Muscle layer of duodenum (tissue), 2 donors: ENCODE data around the gene GAS2L2.

Source experiments
- H3K27ac ChIP-seq: one replicate; pipeline ENCODE4 v1.7.0; 2013; ENCODE audit warnings: mild to moderate bottlenecking, low read length
- H3K27me3 ChIP-seq: one replicate; pipeline ENCODE4 v1.7.0; 2013; ENCODE audit warnings: low read depth, mild to moderate bottlenecking, control low read depth, low read length
- H3K36me3 ChIP-seq, 2 donors: one replicate each; pipeline ENCODE4 v1.7.0; 2013; ENCODE audit warnings: low read length in 2 of 2, control low read depth in 1 of 2, mild to moderate bottlenecking in 1 of 2; ENCODE audit not compliant: insufficient read depth in 2 of 2, control insufficient read depth in 1 of 2
- H3K4me1 ChIP-seq, 2 donors: one replicate each; pipeline ENCODE4 v1.7.0; 2013; ENCODE audit warnings: low read length in 2 of 2, mild to moderate bottlenecking in 2 of 2, control low read depth in 1 of 2, moderate library complexity in 1 of 2; ENCODE audit not compliant: insufficient read depth in 2 of 2, control insufficient read depth in 1 of 2
- H3K4me3 ChIP-seq, 2 donors: one replicate each; pipeline ENCODE4 v1.7.0; 2013; ENCODE audit warnings: low read length in 2 of 2, low read depth in 1 of 2, mild to moderate bottlenecking in 1 of 2
- H3K9me3 ChIP-seq, 2 donors: one replicate each; pipeline ENCODE4 v1.7.0; 2013; ENCODE audit warnings: low read length in 2 of 2, control low read depth in 1 of 2, mild to moderate bottlenecking in 1 of 2; ENCODE audit not compliant: control insufficient read depth in 1 of 2
- donor health status: healthy.

Gene GAS2L2

GRCh38 chr17:35769895-35770486 is 17.0 kb upstream of the GAS2L2 start:
- Histone ChIP-seq H3K27ac (no peak overlapping the region), H3K27me3 (no peaks in the 10 kb centered on the region), H3K36me3 (no peaks in the 10 kb centered on the region), H3K9me3 (no peaks in the 10 kb centered on the region), H3K4me1 (peaks cover 0 to 27% of the 10 kb centered on the region in 2 donors), H3K4me3 (no peak overlapping the region)

DNA sequence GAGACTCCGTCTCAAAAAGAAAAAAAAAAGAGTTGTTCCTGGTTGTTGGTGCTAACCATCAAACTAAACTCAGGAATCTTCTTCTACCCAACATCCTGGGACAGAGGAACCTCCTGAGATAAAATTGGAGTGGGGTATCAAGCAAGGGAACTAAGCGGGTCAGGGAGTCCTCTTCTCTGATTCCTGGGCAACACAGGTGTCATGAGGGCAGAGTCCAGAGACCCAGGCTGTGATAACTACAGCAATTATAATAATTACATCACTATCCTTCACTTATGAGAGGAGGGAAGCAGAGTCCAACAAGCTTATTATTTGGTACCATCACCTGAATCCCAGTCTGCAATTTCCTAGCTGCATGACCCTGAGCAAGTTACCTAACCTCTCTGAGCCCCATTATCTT is 15.8 kb upstream of the GAS2L2 start:
- H3K4me1 ChIP-seq, result peaks cover 0 to 23% of the 10 kb centered on the region in 2 donors

GRCh38 chr17:35766903-35767510 is 14.0 kb upstream of the GAS2L2 start:
- no peaks in the 10 kb centered on the region for H3K36me3 ChIP-seq
- H3K4me3 ChIP-seq, result no peak overlapping the region
- H3K27me3 ChIP-seq, result no peaks in the 10 kb centered on the region
- H3K9me3 ChIP-seq, result no peaks in the 10 kb centered on the region
- H3K27ac ChIP-seq, result peak overlapping the region; percentile 19
- H3K4me1 ChIP-seq, result peaks cover 0 to 15% of the 10 kb centered on the region in 2 donors

More for the DNA sequence above, 15.8 kb upstream of the GAS2L2 start:
- H3K27me3 ChIP-seq, result no peaks in the 10 kb centered on the region
- no peaks in the 10 kb centered on the region for H3K9me3 ChIP-seq
- no peak overlapping the region for H3K27ac ChIP-seq
- H3K4me3 ChIP-seq, result no peak overlapping the region
- H3K36me3 ChIP-seq, result no peaks in the 10 kb centered on the region

- Histone ChIP-seq H3K36me3 (no peaks in the 10 kb centered on the region), H3K27ac (no peak overlapping the region), H3K4me1 (peaks cover 0 to 15% of the 10 kb centered on the region in 2 donors), H3K4me3 (no peak overlapping the region), H3K27me3 (no peaks in the 10 kb centered on the region), H3K9me3 (no peaks in the 10 kb centered on the region)
Observed at GRCh38 chr17:35766489-35766877, 13.4 kb upstream of the GAS2L2 start.

DNA sequence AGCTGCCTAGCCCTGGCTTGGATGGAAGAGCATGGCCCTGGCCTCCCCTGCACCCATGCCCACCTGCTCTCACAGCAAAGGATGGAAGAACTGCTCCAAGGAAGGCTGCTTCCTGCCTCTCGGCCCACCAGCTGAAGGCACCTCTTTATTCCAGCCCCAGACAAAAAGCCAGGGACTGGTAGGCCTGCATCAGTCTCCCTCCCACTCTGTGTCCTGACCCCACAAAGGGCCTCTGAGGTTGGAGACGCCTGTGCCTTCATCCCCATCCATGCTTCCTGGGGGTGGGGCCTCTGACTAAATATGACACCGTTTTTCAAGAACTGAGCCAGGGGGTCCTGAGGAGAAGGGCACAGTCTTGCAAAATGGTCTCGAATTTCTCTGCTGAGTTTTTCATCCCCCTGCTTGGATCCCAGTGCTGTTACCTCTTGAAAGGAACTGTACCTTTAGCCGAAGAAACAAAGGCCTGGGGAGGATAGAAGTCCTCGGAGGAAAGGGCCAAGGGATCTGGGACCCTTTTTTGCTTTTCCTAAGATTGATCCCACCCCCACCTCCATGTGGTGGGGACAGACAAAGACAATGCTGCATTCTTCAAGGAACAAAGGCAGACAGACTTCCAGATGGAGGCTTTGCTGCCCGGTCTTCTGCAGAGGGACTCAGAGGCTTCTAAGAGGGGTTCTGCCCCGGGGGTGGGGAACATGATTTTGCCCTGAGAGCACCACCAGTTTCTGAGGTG is 12.9 kb upstream of the GAS2L2 start:
- no peak overlapping the region for H3K27ac ChIP-seq
- no peaks in the 10 kb centered on the region for H3K36me3 ChIP-seq
- no peaks in the 10 kb centered on the region for H3K9me3 ChIP-seq
- no peaks in the 10 kb centered on the region for H3K27me3 ChIP-seq
- peaks cover 0 to 15% of the 10 kb centered on the region in 2 donors for H3K4me1 ChIP-seq
- H3K4me3 ChIP-seq, result no peak overlapping the region

DNA sequence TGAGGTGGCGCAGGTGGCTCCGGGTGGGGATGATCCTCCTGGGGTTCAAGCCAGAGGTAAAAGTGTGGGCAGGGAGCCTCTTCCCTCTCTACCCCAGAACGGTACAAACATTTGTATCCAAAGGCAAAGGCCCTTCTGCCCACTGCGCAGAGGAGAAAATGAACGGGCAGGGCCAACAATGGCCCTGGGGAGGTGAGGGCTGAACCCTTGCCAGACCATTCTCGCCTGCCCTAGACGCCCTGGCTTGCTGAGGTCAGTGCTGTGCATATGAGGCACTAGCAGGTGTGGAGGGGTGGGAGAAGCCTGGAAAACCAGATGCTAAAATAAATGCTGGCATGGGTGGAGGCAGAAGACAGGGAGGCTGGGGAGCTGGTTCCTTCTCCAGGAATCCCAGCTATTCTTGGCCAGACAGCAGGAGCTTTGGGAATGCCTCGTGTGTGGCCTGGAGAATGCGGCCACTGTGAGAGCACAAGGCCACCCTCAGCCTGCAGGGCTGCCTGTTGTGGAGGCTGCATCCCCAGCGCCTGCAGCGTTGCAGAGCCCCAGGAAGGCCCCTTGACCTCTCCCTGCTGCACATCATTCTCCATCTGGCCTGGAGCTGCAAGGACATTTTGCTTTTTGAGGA is 12.2 kb upstream of the GAS2L2 start:
- Histone ChIP-seq H3K36me3 (no peaks in the 10 kb centered on the region), H3K4me3 (no peak overlapping the region), H3K27ac (no peak overlapping the region), H3K4me1 (peaks cover 0 to 15% of the 10 kb centered on the region in 2 donors), H3K27me3 (no peaks in the 10 kb centered on the region), H3K9me3 (no peaks in the 10 kb centered on the region)

GRCh38 chr17:35764123-35764991 is 11.3 kb upstream of the GAS2L2 start:
- H3K9me3 ChIP-seq, result no peaks in the 10 kb centered on the region
- H3K4me1 ChIP-seq, result peaks cover 0 to 15% of the 10 kb centered on the region in 2 donors
- no peaks in the 10 kb centered on the region for H3K27me3 ChIP-seq
- no peaks in the 10 kb centered on the region for H3K36me3 ChIP-seq
- peak overlapping the region; percentile 26 to 73 for H3K4me3 ChIP-seq
- H3K27ac ChIP-seq, result no peak overlapping the region

DNA sequence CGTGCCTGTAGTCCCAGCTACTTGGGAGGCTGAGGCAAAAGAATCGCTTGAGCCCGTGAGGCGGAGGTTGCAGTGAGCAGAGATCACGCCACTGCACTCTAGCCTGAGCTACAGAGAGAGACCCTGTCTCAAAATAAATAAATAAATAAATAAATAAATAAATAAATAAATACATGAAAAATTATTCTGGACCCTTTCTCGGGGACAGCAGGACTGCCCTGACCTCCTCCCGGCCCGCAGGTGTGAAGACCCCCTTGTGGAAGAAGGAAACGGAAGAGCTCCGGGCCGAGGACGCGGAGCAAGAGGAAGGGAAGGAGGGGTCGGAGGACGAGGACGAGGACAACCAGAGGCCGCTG is 10.7 kb upstream of the GAS2L2 start:
- Histone ChIP-seq H3K36me3 (no peaks in the 10 kb centered on the region), H3K4me1 (peaks cover 0 to 15% of the 10 kb centered on the region in 2 donors), H3K4me3 (peak overlapping the region in 1 of 2 donors; percentile 73), H3K27ac (no peak overlapping the region), H3K9me3 (no peaks in the 10 kb centered on the region), H3K27me3 (no peaks in the 10 kb centered on the region)

DNA sequence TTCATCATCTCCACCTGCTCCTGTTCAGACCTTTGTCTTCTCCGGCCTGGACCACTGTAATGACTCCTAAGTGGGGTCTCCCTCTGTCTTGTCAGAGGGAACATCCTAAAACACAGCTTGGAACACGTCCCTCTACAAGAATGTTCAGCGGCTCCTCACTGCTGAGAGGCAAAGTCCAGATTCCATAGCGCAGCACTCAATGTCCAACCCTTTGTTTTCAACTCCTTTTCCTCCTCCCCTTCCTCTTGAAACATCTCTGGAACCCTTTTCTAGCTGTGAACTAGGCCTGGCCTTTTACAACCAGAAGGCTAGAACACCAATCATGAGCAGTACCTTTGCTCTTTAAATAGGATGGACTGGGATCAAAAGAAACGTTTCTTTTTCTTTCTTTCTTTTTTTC is 8.6 kb upstream of the GAS2L2 start:
- Histone ChIP-seq H3K27me3 (no peaks in the 10 kb centered on the region), H3K4me3 (no peak overlapping the region), H3K9me3 (no peaks in the 10 kb centered on the region), H3K36me3 (no peaks in the 10 kb centered on the region), H3K27ac (no peak overlapping the region), H3K4me1 (peaks cover 0 to 15% of the 10 kb centered on the region in 2 donors)

GRCh38 chr17:35760587-35760986 is 7.5 kb upstream of the GAS2L2 start, which contains the start of gene C17orf50:
Gene C17orf50, plus strand, starts transcription at chr17:35760887. Its CDS starts 55 bp downstream, at chr17:35760942.
- Histone ChIP-seq H3K27ac (no peak within 1 kb of the TSS), H3K4me3 (no peak within 1 kb of the TSS), H3K9me3 (no peaks in the 10 kb centered on the region), H3K4me1 (peaks cover 0 to 14% of the 10 kb centered on the region in 2 donors), H3K27me3 (no peaks in the 10 kb centered on the region), H3K36me3 (no peaks in the 10 kb centered on the region)
